ENCODE data around the gene FAM222A. TPM values are rescaled to one million over a fixed set of nuclear protein-coding genes. Genes with fewer than 3 reads are reported as not detected.

The FAM222A gene
- total and polyA plus RNA-seq, 2 donors, result 0.71 to 0.78 TPM

- Histone ChIP-seq H3K4me3 (ENCODE audit: low read length in 2 of 2) (no peak overlapping the region), H3K27ac (ENCODE audit: low read depth in 1 of 2, low read length in 1 of 2) (no peak overlapping the region), H3K9me3 (ENCODE audit: control insufficient read depth in 2 of 2, insufficient read depth in 1 of 2, low read length in 1 of 2) (no peaks in the 10 kb centered on the region), H3K4me1 (ENCODE audit: control insufficient read depth in 2 of 2, insufficient read depth in 2 of 2, low read length in 2 of 2) (no peaks in the 10 kb centered on the region), H3K27me3 (ENCODE audit: control insufficient read depth in 2 of 2, insufficient read depth in 1 of 2, low read length in 1 of 2) (peaks cover 5 to 41% of the 10 kb centered on the region in 2 donors), H3K36me3 (ENCODE audit: control insufficient read depth in 2 of 2, insufficient read depth in 2 of 2, low read length in 1 of 2) (no peaks in the 10 kb centered on the region)
- no peak for DNase-seq (ENCODE audit: low read depth in 6 of 9, low spot score in 9 of 9)
- WGBS, result 90% methylated on average over 21 of the region's 21 CpGs
These were observed 19.0 kb downstream of the FAM222A start for GRCh38 chr12:109732321-109733305.

DNA sequence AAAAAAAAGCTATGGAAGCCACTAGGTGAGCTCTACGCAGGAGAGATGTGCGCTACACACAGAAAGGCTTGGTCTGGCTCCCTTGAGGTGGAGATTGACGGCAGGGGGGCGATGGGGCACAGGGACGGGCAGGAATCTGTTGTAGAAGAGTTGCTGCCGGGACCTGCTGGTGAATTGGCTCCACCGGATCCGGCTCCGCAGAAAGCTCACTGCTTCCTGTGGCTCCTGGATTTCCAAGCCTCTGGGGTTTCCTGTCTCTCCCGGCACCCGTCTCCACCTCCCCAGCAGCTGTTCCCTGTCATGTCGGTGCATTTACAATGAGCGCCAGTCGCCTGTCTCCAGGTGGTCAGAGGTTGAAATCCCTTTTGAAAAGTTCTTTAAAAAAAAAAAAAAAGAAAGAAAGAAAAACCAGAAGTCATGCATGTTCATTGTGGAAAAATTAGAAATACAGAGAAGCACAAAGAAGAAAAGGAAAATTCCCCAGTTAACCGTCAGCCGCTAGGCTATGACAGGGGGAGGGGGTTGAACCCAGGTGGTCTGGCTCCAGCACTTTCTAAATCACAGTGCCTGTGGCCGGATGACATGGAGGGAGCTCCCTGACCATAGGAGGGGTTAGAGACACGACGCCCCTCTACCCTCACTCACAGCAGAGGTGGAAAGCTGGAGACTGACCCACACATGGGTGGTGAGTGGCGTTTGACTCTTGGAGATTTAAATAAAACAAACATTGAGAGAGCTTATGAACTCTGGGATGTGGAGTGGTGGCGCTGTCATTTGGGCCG lies 20.8 kb downstream of the FAM222A start:
- H3K27ac ChIP-seq (ENCODE audit: low read depth in 1 of 2, low read length in 1 of 2), result no peak overlapping the region
- no peak for DNase-seq (ENCODE audit: low read depth in 6 of 9, low spot score in 9 of 9)
- H3K4me1 ChIP-seq (ENCODE audit: control insufficient read depth in 2 of 2, insufficient read depth in 2 of 2, low read length in 2 of 2), result no peaks in the 10 kb centered on the region
- peaks cover 5 to 51% of the 10 kb centered on the region in 2 donors for H3K27me3 ChIP-seq (ENCODE audit: control insufficient read depth in 2 of 2, insufficient read depth in 1 of 2, low read length in 1 of 2)
- H3K4me3 ChIP-seq (ENCODE audit: low read length in 2 of 2), result no peak overlapping the region
- H3K9me3 ChIP-seq (ENCODE audit: control insufficient read depth in 2 of 2, insufficient read depth in 1 of 2, low read length in 1 of 2), result no peaks in the 10 kb centered on the region
- WGBS, result 27% methylated on average over 22 of the region's 22 CpGs
- no peaks in the 10 kb centered on the region for H3K36me3 ChIP-seq (ENCODE audit: control insufficient read depth in 2 of 2, insufficient read depth in 2 of 2, low read length in 1 of 2)

- 64% methylated on average over 12 of the region's 12 CpGs for WGBS
- no peak overlapping the region for H3K27ac ChIP-seq (ENCODE audit: low read depth in 1 of 2, low read length in 1 of 2)
- DNase-seq (ENCODE audit: low read depth in 6 of 9, low spot score in 9 of 9), result no peak
- peaks cover 5 to 54% of the 10 kb centered on the region in 2 donors for H3K27me3 ChIP-seq (ENCODE audit: control insufficient read depth in 2 of 2, insufficient read depth in 1 of 2, low read length in 1 of 2)
- no peaks in the 10 kb centered on the region for H3K4me1 ChIP-seq (ENCODE audit: control insufficient read depth in 2 of 2, insufficient read depth in 2 of 2, low read length in 2 of 2)
- H3K36me3 ChIP-seq (ENCODE audit: control insufficient read depth in 2 of 2, insufficient read depth in 2 of 2, low read length in 1 of 2), result no peaks in the 10 kb centered on the region
- H3K4me3 ChIP-seq (ENCODE audit: low read length in 2 of 2), result no peak overlapping the region
- H3K9me3 ChIP-seq (ENCODE audit: control insufficient read depth in 2 of 2, insufficient read depth in 1 of 2, low read length in 1 of 2), result no peaks in the 10 kb centered on the region
These were observed 21.5 kb downstream of the FAM222A start for GRCh38 chr12:109735051-109735521.

- WGBS, result 67% methylated on average over 9 of the region's 9 CpGs
- H3K4me3 ChIP-seq (ENCODE audit: low read length in 2 of 2), result no peak overlapping the region
- no peak for DNase-seq (ENCODE audit: low read depth in 6 of 9, low spot score in 9 of 9)
- H3K36me3 ChIP-seq (ENCODE audit: control insufficient read depth in 2 of 2, insufficient read depth in 2 of 2, low read length in 1 of 2), result no peaks in the 10 kb centered on the region
- no peak overlapping the region for H3K27ac ChIP-seq (ENCODE audit: low read depth in 1 of 2, low read length in 1 of 2)
- no peaks in the 10 kb centered on the region for H3K4me1 ChIP-seq (ENCODE audit: control insufficient read depth in 2 of 2, insufficient read depth in 2 of 2, low read length in 2 of 2)
- peaks cover 5 to 54% of the 10 kb centered on the region in 2 donors for H3K27me3 ChIP-seq (ENCODE audit: control insufficient read depth in 2 of 2, insufficient read depth in 1 of 2, low read length in 1 of 2)
- no peaks in the 10 kb centered on the region for H3K9me3 ChIP-seq (ENCODE audit: control insufficient read depth in 2 of 2, insufficient read depth in 1 of 2, low read length in 1 of 2)
These were observed 22.4 kb downstream of the FAM222A start for GRCh38 chr12:109735825-109736551.

DNA sequence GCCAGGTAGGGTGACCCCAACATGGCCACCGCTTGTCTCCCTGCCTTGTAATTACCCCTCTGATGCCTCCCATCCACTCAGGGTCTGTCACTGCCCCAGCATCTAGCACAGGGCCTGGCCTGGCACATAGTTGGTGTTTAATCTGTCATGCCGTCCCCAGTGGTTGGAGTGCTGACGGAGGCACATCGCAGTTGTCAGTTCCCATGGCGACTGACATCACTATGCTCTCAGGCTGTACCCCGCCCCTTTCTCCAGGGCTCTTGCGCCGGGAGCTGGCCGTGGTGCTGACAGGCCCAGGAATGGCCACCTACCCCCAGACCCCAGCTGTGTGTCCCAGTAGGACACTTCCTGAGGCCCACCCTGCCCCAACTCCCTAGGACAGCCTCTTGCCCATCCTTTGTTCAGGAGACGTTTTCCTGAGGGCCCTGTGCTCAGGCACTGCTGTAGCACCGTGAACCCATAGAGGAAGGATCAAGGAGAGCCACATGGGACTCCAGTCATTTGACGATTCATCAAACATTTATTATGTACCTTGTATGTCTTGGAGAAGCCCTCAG lies 23.0 kb downstream of the FAM222A start:
- Histone ChIP-seq H3K9me3 (ENCODE audit: control insufficient read depth in 2 of 2, insufficient read depth in 1 of 2, low read length in 1 of 2) (no peaks in the 10 kb centered on the region), H3K4me1 (ENCODE audit: control insufficient read depth in 2 of 2, insufficient read depth in 2 of 2, low read length in 2 of 2) (no peaks in the 10 kb centered on the region), H3K27ac (ENCODE audit: low read depth in 1 of 2, low read length in 1 of 2) (no peak overlapping the region), H3K36me3 (ENCODE audit: control insufficient read depth in 2 of 2, insufficient read depth in 2 of 2, low read length in 1 of 2) (no peaks in the 10 kb centered on the region), H3K4me3 (ENCODE audit: low read length in 2 of 2) (no peak overlapping the region), H3K27me3 (ENCODE audit: control insufficient read depth in 2 of 2, insufficient read depth in 1 of 2, low read length in 1 of 2) (peaks cover 5 to 54% of the 10 kb centered on the region in 2 donors)
- WGBS, result 30% methylated on average over 12 of the region's 12 CpGs
- DNase-seq (ENCODE audit: low read depth in 6 of 9, low spot score in 9 of 9), result peak in 4 of 9 donors; percentile 10 to 36 (median 24)

DNA sequence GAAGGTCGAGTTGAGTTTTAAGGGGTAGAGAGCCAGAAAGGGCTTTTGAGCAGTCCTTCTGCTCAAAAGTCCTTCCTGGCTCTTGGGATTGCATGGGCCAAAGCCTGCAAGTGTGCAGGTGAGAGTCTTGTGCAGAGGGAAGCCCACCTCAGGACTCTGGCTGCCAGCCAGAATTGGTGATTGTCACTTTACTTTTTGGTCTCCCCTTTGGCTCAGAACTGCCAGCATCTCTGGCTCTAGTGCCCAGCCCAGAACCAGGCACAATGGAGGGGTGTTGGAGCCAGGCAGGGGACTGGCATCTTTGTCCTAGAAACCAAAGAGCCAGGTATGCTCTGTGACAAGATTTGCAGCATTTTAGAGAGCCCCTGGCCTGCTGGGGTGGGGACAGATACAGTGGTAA lies 23.5 kb downstream of the FAM222A start:
- H3K36me3 ChIP-seq (ENCODE audit: control insufficient read depth in 2 of 2, insufficient read depth in 2 of 2, low read length in 1 of 2), result no peaks in the 10 kb centered on the region
- peaks cover 5 to 54% of the 10 kb centered on the region in 2 donors for H3K27me3 ChIP-seq (ENCODE audit: control insufficient read depth in 2 of 2, insufficient read depth in 1 of 2, low read length in 1 of 2)
- WGBS, result 12% methylated on average over 1 of the region's 1 CpG
- H3K4me3 ChIP-seq (ENCODE audit: low read length in 2 of 2), result no peak overlapping the region
- H3K27ac ChIP-seq (ENCODE audit: low read depth in 1 of 2, low read length in 1 of 2), result no peak overlapping the region
- no peaks in the 10 kb centered on the region for H3K9me3 ChIP-seq (ENCODE audit: control insufficient read depth in 2 of 2, insufficient read depth in 1 of 2, low read length in 1 of 2)
- no peak for DNase-seq (ENCODE audit: low read depth in 6 of 9, low spot score in 9 of 9)
- no peaks in the 10 kb centered on the region for H3K4me1 ChIP-seq (ENCODE audit: control insufficient read depth in 2 of 2, insufficient read depth in 2 of 2, low read length in 2 of 2)

GRCh38 chr12:109737631-109738030 lies 24.0 kb downstream of the FAM222A start:
- Histone ChIP-seq H3K4me1 (ENCODE audit: control insufficient read depth in 2 of 2, insufficient read depth in 2 of 2, low read length in 2 of 2) (no peaks in the 10 kb centered on the region), H3K4me3 (ENCODE audit: low read length in 2 of 2) (no peak overlapping the region), H3K9me3 (ENCODE audit: control insufficient read depth in 2 of 2, insufficient read depth in 1 of 2, low read length in 1 of 2) (no peaks in the 10 kb centered on the region), H3K27ac (ENCODE audit: low read depth in 1 of 2, low read length in 1 of 2) (no peak overlapping the region), H3K27me3 (ENCODE audit: control insufficient read depth in 2 of 2, insufficient read depth in 1 of 2, low read length in 1 of 2) (peaks cover 5 to 51% of the 10 kb centered on the region in 2 donors), H3K36me3 (ENCODE audit: control insufficient read depth in 2 of 2, insufficient read depth in 2 of 2, low read length in 1 of 2) (no peaks in the 10 kb centered on the region)
- DNase-seq (ENCODE audit: low read depth in 6 of 9, low spot score in 9 of 9), result no peak
- WGBS, result 83% methylated on average over 7 of the region's 7 CpGs

GRCh38 chr12:109738209-109738608 lies 24.6 kb downstream of the FAM222A start:
- no peaks in the 10 kb centered on the region for H3K36me3 ChIP-seq (ENCODE audit: control insufficient read depth in 2 of 2, insufficient read depth in 2 of 2, low read length in 1 of 2)
- no peak overlapping the region for H3K27ac ChIP-seq (ENCODE audit: low read depth in 1 of 2, low read length in 1 of 2)
- peaks cover 5 to 51% of the 10 kb centered on the region in 2 donors for H3K27me3 ChIP-seq (ENCODE audit: control insufficient read depth in 2 of 2, insufficient read depth in 1 of 2, low read length in 1 of 2)
- no peak overlapping the region for H3K4me3 ChIP-seq (ENCODE audit: low read length in 2 of 2)
- H3K4me1 ChIP-seq (ENCODE audit: control insufficient read depth in 2 of 2, insufficient read depth in 2 of 2, low read length in 2 of 2), result no peaks in the 10 kb centered on the region
- WGBS, result 66% methylated on average over 4 of the region's 4 CpGs
- no peaks in the 10 kb centered on the region for H3K9me3 ChIP-seq (ENCODE audit: control insufficient read depth in 2 of 2, insufficient read depth in 1 of 2, low read length in 1 of 2)
- no peak for DNase-seq (ENCODE audit: low read depth in 6 of 9, low spot score in 9 of 9)
